HepG2 (cell line): ENCODE measurements around the gene TWF1. TPM values are rescaled to one million over a fixed set of nuclear protein-coding genes. Genes with fewer than 3 reads are reported as not detected.

ENCODE experiments used
- CEBPG ChIP-seq: IDR thresholded peaks from 2 replicates; pipeline ENCODE4 v1.6.1; 2016
- FUBP1 ChIP-seq: sonication (generic); formaldehyde crosslinking; IDR thresholded peaks from 2 replicates; pipeline ENCODE4 v1.5.1; 2020; ENCODE audit warnings: missing genetic modification reagents, mild to moderate bottlenecking, borderline replicate concordance
- GFI1 ChIP-seq: sonication (generic); formaldehyde crosslinking; IDR thresholded peaks from 2 replicates; pipeline ENCODE4 v1.5.0; 2020; ENCODE audit warnings: missing genetic modification reagents, mild to moderate bottlenecking, borderline replicate concordance
- HMGA1 ChIP-seq: sonication (generic); formaldehyde crosslinking; conservative IDR thresholded peaks from 2 replicates; pipeline ENCODE4 v1.4.0; 2020; ENCODE audit warnings: missing genetic modification reagents
- HNF1A ChIP-seq, 2 experiments: sonication (generic) in 1 of 2; formaldehyde crosslinking in 1 of 2; IDR thresholded peaks; 2 replicates each; pipeline versions ENCODE4 v1.4.0 to v1.6.1; 2016 to 2020; ENCODE audit warnings: borderline replicate concordance in 1 of 2, low read depth in 1 of 2, mild to moderate bottlenecking in 1 of 2, missing genetic modification reagents in 1 of 2
- HOMEZ ChIP-seq: IDR thresholded peaks from 2 replicates; pipeline ENCODE4 v1.6.1; 2016; ENCODE audit warnings: low read depth
- KDM5A ChIP-seq: fragments of 200-600 bp; sonication (generic); IDR thresholded peaks from 2 replicates; pipeline ENCODE4 v1.7.0; 2018; ENCODE audit warnings: antibody characterized with exemption, mild to moderate bottlenecking, low read length, borderline replicate concordance
- LCORL ChIP-seq, 2 experiments: fragments of 450-650 bp in 1 of 2; sonication (generic) in 1 of 2; formaldehyde crosslinking in 1 of 2; IDR thresholded peaks; 2 replicates each; pipeline versions ENCODE4 v1.5.0 to v1.6.1; 2017 to 2020; ENCODE audit warnings: antibody characterized with exemption in 1 of 2, missing genetic modification reagents in 1 of 2
- MTA1 ChIP-seq: sonication (generic); formaldehyde crosslinking; IDR thresholded peaks from 2 replicates; pipeline ENCODE4 v1.4.0; 2020; ENCODE audit warnings: missing genetic modification reagents, mild to moderate bottlenecking, borderline replicate concordance
- MXD4 ChIP-seq: IDR thresholded peaks from 2 replicates; pipeline ENCODE4 v1.6.1; 2016; ENCODE audit warnings: mild to moderate bottlenecking, missing biosample characterization, missing genetic modification reagents
- SAFB2 ChIP-seq: sonication (generic); formaldehyde crosslinking; IDR thresholded peaks from 2 replicates; pipeline ENCODE4 v1.5.1; 2020; ENCODE audit warnings: missing genetic modification reagents, low read depth, mild to moderate bottlenecking, borderline replicate concordance
- SNRNP70 ChIP-seq: fragments of 200-400 bp; formaldehyde crosslinking; IDR thresholded peaks from 2 replicates; pipeline ENCODE4 v1.6.1; 2017; ENCODE audit warnings: mild to moderate bottlenecking, low read depth, low read length, moderate library complexity
- ZBTB26 ChIP-seq: IDR thresholded peaks from 2 replicates; pipeline ENCODE4 v1.6.1; 2016; ENCODE audit warnings: missing compliant biosample characterization, missing genetic modification reagents, borderline replicate concordance
- ZBTB37 ChIP-seq: sonication (generic); formaldehyde crosslinking; IDR thresholded peaks from 2 replicates; pipeline ENCODE4 v1.4.0; 2020; ENCODE audit warnings: mild to moderate bottlenecking, missing genetic modification reagents
- ZEB1 ChIP-seq: IDR thresholded peaks from 2 replicates; pipeline ENCODE4 v1.6.1; 2012; ENCODE audit warnings: mild to moderate bottlenecking, low read depth, inconsistent platforms; ENCODE audit not compliant: insufficient replicate concordance
- ZNF326 ChIP-seq: sonication (generic); formaldehyde crosslinking; IDR thresholded peaks from 2 replicates; pipeline ENCODE4 v1.4.0; 2020; ENCODE audit warnings: missing genetic modification reagents, borderline replicate concordance
- ZNF550 ChIP-seq: sonication (generic); formaldehyde crosslinking; IDR thresholded peaks from 2 replicates; pipeline ENCODE4 v1.4.0; 2020; ENCODE audit warnings: mild to moderate bottlenecking, missing genetic modification reagents, borderline replicate concordance
- polyA plus RNA-seq, 8 experiments: library from polyadenylated mRNA; depleted of rRNA in 3 of 8; stranded (reverse) in 7 of 8; unstranded in 1 of 8; fragments of >200 nt; fragmentation: Illumina TruSeq in 4 of 8; extraction: Trizol in 4 of 8; gene quantifications; 2 replicates each; pipeline versions ENCODE4 v1.2.1 to v1.2.3, GENCODE V29; 2011 to 2016; ENCODE audit warnings: low read depth in 4 of 8, missing spikeins in 1 of 8, mixed read lengths in 1 of 8; ENCODE audit not compliant: insufficient read depth in 1 of 8
- total RNA-seq, 5 experiments: library from RNA; depleted of rRNA; stranded (reverse); fragments of >200 nt; fragmentation: Illumina TruSeq; extraction: Trizol; gene quantifications; 2 replicates each; pipeline ENCODE4 v1.2.3, GENCODE V29; 2016; ENCODE audit warnings: low read depth in 1 of 5

Gene TWF1
- total and polyA plus RNA-seq, 2 of the 13 experiments (the other 11 are each of a cell fraction or from before 2014, with no cell fraction given), result 32.3 to 85.5 TPM

- TF ChIP-seq FUBP1 (CRISPR knock-in tag), result no peak
- TF ChIP-seq GFI1 (CRISPR knock-in tag), result no peak
- TF ChIP-seq SNRNP70, result no peak
- TF ChIP-seq CEBPG, result no peak
- peak; percentile 35; the same call in 1 of the 2 replicates for TF ChIP-seq SAFB2
- TF ChIP-seq LCORL (IDR thresholded peaks at IDR 0.05), result no peak
- TF ChIP-seq LCORL (CRISPR knock-in tag; IDR thresholded peaks at IDR 0.05), result 0 out of 2 replicates have a peak, but pooled peaks have one; percentile 17
- no peak for TF ChIP-seq HNF1A (IDR thresholded peaks at IDR 0.05; ENCODE audit: low read depth)
- TF ChIP-seq HNF1A (CRISPR knock-in tag; IDR thresholded peaks at IDR 0.05; ENCODE audit: borderline replicate concordance), result no peak
- TF ChIP-seq ZBTB37, result no peak
- TF ChIP-seq MTA1 (CRISPR knock-in tag), result peak; percentile 63; the same call in 1 of the 2 replicates
- TF ChIP-seq ZBTB26 (CRISPR knock-in tag), result no peak
- no peak for TF ChIP-seq MXD4 (CRISPR knock-in tag)
- TF ChIP-seq HOMEZ (CRISPR knock-in tag), result no peak
- no peak for TF ChIP-seq ZEB1
- TF ChIP-seq ZNF550 (CRISPR knock-in tag), result no peak
- no peak for TF ChIP-seq HMGA1 (CRISPR knock-in tag)
- TF ChIP-seq KDM5A, result no peak
- TF ChIP-seq ZNF326, result no peak
These were observed 29.7 kb upstream of the TWF1 start, which contains the start of gene TMEM117 (continued) for GRCh38 chr12:43835656-43836474.
